GM12801 (cell line): Measurements from ENCODE around the gene SPSB4.

Source experiments
- CTCF ChIP-seq: IDR thresholded peaks from one replicate; pipeline ENCODE4 v1.5.1; 2011; ENCODE audit warnings: control low read depth; ENCODE audit not compliant: insufficient read length; ENCODE audit errors: extremely low read depth

Gene SPSB4

DNA sequence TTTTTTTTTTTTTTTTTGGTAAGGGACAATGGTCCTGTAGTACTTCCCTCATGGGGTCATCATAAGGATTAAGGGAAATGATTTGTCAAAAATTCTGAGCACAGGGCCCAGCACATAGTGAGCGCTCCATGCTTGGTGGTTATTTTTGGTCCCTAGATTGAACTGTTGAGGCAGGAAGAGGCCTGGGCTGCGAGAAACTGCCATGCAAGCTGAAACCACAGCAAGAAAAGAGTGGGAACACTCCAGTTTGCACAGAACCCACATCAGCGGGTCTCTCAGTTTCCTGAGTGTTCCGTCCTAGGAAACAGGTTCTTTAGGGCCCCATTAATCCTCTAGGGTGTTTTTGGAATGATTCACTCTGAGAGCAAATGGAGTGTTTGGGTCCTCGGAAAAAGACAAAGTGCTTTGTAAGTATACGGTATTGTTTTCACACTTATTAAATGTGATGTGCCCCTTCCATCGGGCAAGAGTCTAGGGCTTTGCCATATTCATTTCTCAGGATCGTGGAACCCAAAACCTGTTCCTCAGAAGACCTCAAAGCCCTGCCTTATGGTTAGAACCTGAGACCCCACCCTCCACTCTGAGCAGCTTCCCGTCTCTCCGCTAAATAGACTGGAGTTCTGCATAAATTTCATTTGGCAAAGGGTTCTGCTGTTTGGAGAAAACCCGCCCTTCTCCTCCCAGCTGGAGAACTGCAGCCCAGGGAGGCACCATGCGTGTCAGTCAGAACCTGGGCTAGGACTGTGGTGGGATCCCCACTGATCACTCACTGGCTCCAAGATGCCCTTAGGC lies 60.4 kb downstream of the SPSB4 start:
- no peak for TF ChIP-seq CTCF

DNA sequence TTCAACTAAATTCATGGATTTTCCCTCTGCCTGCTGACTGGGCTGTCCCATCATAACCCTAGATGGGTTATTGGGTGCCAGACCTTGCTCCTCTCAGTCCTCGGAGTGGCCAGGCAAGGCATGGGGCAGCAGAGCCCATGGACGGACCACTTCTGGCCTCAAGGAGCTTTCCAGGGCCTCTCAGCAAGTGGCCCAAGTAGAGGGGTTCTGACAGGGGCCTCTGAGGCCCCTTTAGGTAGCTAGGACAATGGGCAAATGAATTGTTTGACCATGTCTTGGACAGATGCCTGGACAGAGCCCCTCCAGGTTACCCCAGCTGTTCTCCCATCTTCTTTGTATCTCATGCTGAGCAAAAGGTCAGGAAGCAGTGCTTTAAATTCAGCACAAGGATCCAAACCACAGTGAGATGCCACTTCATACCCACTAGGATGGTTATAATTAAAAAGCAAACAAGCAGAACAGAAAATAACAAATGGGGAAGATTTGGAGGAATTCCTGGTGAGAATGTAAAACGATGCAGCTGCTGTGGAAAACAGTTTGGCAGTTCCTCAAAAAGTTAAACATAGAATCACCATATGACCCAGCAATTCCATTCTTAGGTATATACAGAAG lies 61.6 kb downstream of the SPSB4 start:
- no peak for TF ChIP-seq CTCF

DNA sequence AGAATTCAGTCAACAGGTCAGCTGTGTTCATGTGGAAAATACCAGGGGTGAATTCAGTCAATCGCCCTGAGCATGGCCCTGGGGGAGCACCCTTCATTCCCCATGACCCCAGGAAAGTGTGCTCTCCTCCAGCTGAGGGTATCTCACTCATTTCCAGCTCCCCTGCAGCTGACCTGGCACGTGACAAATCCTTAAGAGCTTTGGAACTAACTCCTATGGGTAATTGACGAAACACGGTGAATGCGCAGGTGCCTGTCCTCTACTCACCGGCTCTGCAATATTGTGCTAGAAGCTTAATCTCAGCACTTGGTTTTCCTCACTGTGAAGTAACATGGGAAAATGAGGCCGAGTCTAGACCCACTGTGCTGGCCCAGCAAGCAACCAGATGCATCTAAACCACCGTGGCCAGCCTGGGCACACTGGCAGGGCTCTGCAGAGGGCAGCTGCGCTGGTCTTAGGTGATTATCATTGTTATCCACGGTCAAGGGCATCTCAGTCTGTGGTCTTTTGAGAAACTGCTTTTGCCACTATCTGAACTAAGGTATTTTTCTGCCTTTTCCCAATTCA lies 63.1 kb downstream of the SPSB4 start:
- no peak for TF ChIP-seq CTCF

GRCh38 chr3:141114816-141115460 lies 63.8 kb downstream of the SPSB4 start:
- TF ChIP-seq CTCF, result no peak

DNA sequence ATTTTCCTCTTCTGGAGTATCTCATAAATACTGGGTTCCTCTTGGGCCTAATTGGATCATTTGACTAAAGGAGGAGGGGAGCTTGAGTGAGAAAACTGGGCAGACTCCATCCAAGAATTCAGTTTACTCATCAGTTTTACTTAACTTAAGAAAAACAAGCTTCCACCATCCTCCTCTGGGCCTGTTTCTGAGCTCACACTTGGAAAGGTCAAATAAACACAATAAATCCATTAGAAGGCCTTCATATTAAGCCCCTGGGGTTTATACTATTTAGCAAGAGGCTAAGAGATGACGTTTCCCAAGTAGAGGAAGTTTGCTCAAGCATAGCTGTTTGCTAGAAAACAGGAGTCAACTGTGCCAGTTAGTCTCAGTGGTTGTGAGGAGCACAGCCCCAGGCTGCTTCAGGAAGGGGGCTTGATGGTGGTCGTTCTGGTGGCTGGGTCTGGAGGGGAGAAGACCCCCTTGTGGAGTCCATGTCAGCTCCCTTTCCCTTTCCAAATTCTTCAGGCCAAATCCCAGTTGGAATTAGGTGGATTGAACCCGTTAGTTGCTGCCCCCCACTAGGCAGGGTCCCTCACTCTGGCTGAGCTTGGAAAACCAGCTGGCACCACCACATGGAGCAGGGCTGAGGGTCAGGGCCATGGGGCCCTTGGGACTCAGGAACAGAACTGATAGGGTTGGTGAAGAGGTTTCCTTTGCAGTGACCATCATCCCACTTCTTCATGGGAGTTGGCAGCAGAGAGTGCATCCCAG lies 64.8 kb downstream of the SPSB4 start:
- TF ChIP-seq CTCF, result no peak

DNA sequence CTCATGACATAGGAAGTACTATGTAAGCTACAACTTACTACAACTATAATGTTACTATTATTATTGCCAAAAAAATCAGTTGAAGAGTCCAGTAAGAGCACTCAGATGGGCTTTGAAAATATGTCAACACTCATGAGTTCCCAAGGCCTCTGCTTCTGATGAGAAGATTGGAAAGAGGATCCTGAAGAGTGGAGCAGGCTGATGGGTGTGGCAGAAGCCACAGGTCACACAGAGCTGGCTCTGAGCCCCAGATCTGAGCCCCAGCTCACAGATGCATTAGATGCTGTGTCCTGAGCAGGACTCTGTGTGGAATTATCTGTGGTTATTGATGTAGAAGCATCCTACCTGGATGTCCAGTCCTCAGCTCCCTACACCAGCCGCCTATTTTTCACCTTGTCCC lies 65.6 kb downstream of the SPSB4 start:
- no peak for TF ChIP-seq CTCF

GRCh38 chr3:141122455-141123030 lies 71.4 kb downstream of the SPSB4 start:
- no peak for TF ChIP-seq CTCF
